MCF 10A (cell line): ENCODE measurements around the gene CD3D. TPM values are rescaled to one million over a fixed set of nuclear protein-coding genes. Genes with fewer than 3 reads are reported as not detected.
A peak's percentile ranks its signal among the peaks of the same experiment; 100 is the strongest.

Experiments used
- BruUV-seq: library from RNA; stranded (reverse); fragments of 400-500 nt; replicated peaks from 2 replicates; lab custom pipeline; 2021; lab: Mats Ljungman, UMichigan
- CTCF ChIA-PET: fragments of 300-600 bp; sonication (Branson Sonifier 250); formaldehyde crosslinking; extraction: SDS; loops from one replicate; lab custom pipeline; 2021; ENCODE audit warnings: antibody characterized with exemption, inconsistent platforms; lab: Yijun Ruan, JAX
- POLR2A ChIA-PET: fragments of 300-600, 350-650 bp; sonication (Branson Sonifier 250); formaldehyde crosslinking; extraction: SDS; loops from one replicate; lab custom pipeline; 2020; ENCODE audit warnings: antibody characterized with exemption, inconsistent platforms; lab: Yijun Ruan, JAX
- DNase-seq: peaks from one replicate; pipeline ENCODE4 v3.0.0-alpha.2; 2018; ENCODE audit not compliant: unreplicated experiment
- H3K27ac Mint-ChIP-seq: one replicate; pipeline ENCODE4 v1.8.0; 2022; ENCODE audit warnings: mild to moderate bottlenecking, low read depth, mixed read lengths; ENCODE audit not compliant: unreplicated experiment
- H3K27me3 Mint-ChIP-seq: one replicate; pipeline ENCODE4 v1.8.0; 2022; ENCODE audit warnings: mixed read lengths; ENCODE audit not compliant: insufficient read depth, unreplicated experiment
- H3K36me3 Mint-ChIP-seq: one replicate; pipeline ENCODE4 v1.8.0; 2022; ENCODE audit warnings: mild to moderate bottlenecking, moderate library complexity, mixed read lengths; ENCODE audit not compliant: insufficient read depth, unreplicated experiment
- H3K4me1 Mint-ChIP-seq: one replicate; pipeline ENCODE4 v1.8.0; 2022; ENCODE audit warnings: mixed read lengths; ENCODE audit not compliant: insufficient read depth, unreplicated experiment
- H3K4me3 Mint-ChIP-seq: one replicate; pipeline ENCODE4 v1.8.0; 2022; ENCODE audit warnings: mild to moderate bottlenecking, moderate library complexity, mixed read lengths; ENCODE audit not compliant: unreplicated experiment
- H3K9me3 Mint-ChIP-seq: one replicate; pipeline ENCODE4 v1.8.0; 2022; ENCODE audit warnings: mixed read lengths; ENCODE audit not compliant: unreplicated experiment
- CTCF ChIP-seq: fragments of 200-600 bp; IDR thresholded peaks from one replicate; pipeline ENCODE4 v1.8.0; 2022; ENCODE audit warnings: antibody characterized with exemption, mild to moderate bottlenecking; ENCODE audit not compliant: unreplicated experiment
- intact Hi-C: fragments of 100-400 bp; cut with micrococcal nuclease; formaldehyde crosslinking; loops from 2 replicates; pipeline ENCODE4 v1.14.1; 2022
- total RNA-seq: library from RNA; stranded (reverse); gene quantifications from 2 replicates; pipeline ENCODE4 v1.2.3, GENCODE V29; 2022

The CD3D gene
- total RNA-seq, 1 experiment from 2014 or later, result not detected

DNA sequence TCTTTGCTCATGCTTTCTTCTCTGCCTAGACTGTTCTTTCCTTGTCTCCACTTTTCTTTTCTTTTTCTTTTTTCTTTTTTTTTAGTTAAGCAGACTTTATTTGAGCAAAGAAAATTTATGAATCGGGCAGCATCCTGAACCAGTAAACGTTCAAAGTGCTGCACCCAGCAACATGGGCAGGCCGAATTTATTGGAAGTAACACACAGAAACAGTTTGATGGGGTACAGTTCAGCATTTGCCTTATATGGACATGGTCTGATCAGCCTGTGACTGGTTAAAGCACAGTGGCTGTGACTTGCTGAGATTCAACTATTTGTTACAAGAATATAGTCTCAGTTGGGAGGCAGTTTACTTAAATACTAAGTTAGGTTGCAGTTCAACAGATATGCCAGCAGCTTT, 22.0 kb downstream of the CD3D start:
- POLR2A ChIA-PET, result no interaction called here
- CTCF ChIA-PET, result no interaction called here
- H3K27ac Mint-ChIP-seq, result no peak overlapping the region
- BruUV-seq, result no TSS peak
- DNase-seq, result no peak
- H3K9me3 Mint-ChIP-seq, result no peaks in the 10 kb centered on the region
- H3K27me3 Mint-ChIP-seq, result no peaks in the 10 kb centered on the region
- TF ChIP-seq CTCF, result no peak
- H3K4me3 Mint-ChIP-seq, result no peak overlapping the region
- peaks cover 13% of the 10 kb centered on the region for H3K4me1 Mint-ChIP-seq
- intact Hi-C loops, result no loop called here
- H3K36me3 Mint-ChIP-seq, result no peaks in the 10 kb centered on the region

- H3K4me1 Mint-ChIP-seq, result peaks cover 13% of the 10 kb centered on the region
- no TSS peak for BruUV-seq
- H3K36me3 Mint-ChIP-seq, result no peaks in the 10 kb centered on the region
- CTCF ChIA-PET, result interaction anchor here (0.6 kb wide), 1 partner anchor 167 kb away, joined by 4 read pairs; no protein-coding TSS in a partner anchor
- no peak for TF ChIP-seq CTCF
- no peak for DNase-seq
- intact Hi-C loops, result no loop called here
- no peak overlapping the region for H3K4me3 Mint-ChIP-seq
- POLR2A ChIA-PET, result interaction anchor here (0.7 kb wide), 1 partner anchor 28 kb away, joined by 3 read pairs; no protein-coding TSS in a partner anchor
- no peak overlapping the region for H3K27ac Mint-ChIP-seq
- no peaks in the 10 kb centered on the region for H3K27me3 Mint-ChIP-seq
- H3K9me3 Mint-ChIP-seq, result no peaks in the 10 kb centered on the region
Measured at GRCh38 chr11:118319337-118319707, 23.2 kb downstream of the CD3D start.

DNA sequence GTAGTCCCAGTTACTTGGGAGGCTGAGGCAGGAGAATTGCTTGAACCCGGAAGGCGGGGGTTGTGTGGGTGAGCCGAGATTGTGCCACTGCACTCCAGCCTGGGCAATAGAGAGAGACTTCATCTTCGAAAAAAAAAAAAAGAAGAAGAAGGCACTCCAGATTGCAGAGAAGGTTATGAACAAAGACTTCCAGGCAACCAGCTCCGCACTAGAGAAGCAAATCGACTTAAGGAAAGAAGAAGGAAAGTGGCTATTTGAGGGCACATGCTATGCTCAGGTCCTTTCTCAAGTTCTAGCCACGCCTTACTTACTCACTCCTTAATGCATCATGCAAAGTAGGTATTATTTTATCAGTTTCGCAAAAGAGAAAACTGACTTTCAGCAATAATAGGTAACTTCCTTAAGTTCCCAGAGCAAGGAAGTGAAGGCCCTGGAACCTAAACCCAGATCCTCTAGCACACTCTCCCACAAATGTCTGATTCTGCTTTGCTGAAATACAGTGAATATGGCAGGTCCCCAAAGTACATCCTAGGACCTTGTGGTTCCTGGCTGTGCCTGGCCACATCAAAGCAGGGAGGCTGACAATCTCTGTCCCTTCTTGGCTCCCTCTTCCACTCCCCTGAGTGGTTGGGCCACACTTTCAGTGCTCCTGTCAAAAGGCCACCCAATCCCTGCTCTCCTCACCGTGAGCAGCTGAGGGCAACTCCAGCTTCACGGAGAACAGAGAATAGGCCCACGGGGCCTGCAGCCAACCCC, 23.7 kb downstream of the CD3D start:
- Mint-ChIP-seq H3K9me3 (no peaks in the 10 kb centered on the region), H3K27me3 (no peaks in the 10 kb centered on the region), H3K4me1 (peaks cover 13% of the 10 kb centered on the region), H3K36me3 (no peaks in the 10 kb centered on the region), H3K4me3 (no peak overlapping the region), H3K27ac (no peak overlapping the region)
- intact Hi-C loops, result no loop called here
- no peak for TF ChIP-seq CTCF
- peak; percentile 4 for DNase-seq
- POLR2A ChIA-PET, result interaction anchor here (0.7 kb wide), 1 partner anchor 28 kb away, joined by 3 read pairs; no protein-coding TSS in a partner anchor
- CTCF ChIA-PET, result no interaction called here
- no TSS peak for BruUV-seq

GRCh38 chr11:118318124-118318523, 24.4 kb downstream of the CD3D start:
- CTCF ChIA-PET, result interaction anchor here (0.6 kb wide), 1 partner anchor 161 kb away, joined by 3 read pairs; no protein-coding TSS in a partner anchor
- Mint-ChIP-seq H3K27me3 (no peaks in the 10 kb centered on the region), H3K9me3 (no peaks in the 10 kb centered on the region), H3K27ac (no peak overlapping the region), H3K4me1 (peaks cover 13% of the 10 kb centered on the region), H3K4me3 (no peak overlapping the region), H3K36me3 (no peaks in the 10 kb centered on the region)
- no peak for DNase-seq
- TF ChIP-seq CTCF, result no peak
- intact Hi-C loops, result no loop called here
- no TSS peak for BruUV-seq
- POLR2A ChIA-PET, result no interaction called here
